Endothelial cell of umbilical vein (primary cell): Measurements from ENCODE around the gene DIO3.

Experiments used
- EZH2 ChIP-seq: IDR thresholded peaks from 2 replicates; pipeline ENCODE4 v1.6.1; 2012; ENCODE audit warnings: borderline replicate concordance, low read depth, mild to moderate bottlenecking, moderate library complexity, low read length, inconsistent platforms; ENCODE audit not compliant: severe bottlenecking
- FOS ChIP-seq: IDR thresholded peaks from 2 replicates; pipeline ENCODE4 v1.6.1; 2011; ENCODE audit warnings: mild to moderate bottlenecking, low read length, moderate library complexity, borderline replicate concordance; ENCODE audit not compliant: insufficient read depth
- GATA2 ChIP-seq: IDR thresholded peaks from 2 replicates; pipeline ENCODE4 v1.7.0; 2011; ENCODE audit warnings: low read depth, mild to moderate bottlenecking, moderate library complexity, mixed read lengths, low read length; ENCODE audit not compliant: insufficient read length, insufficient read depth
- JUN ChIP-seq: IDR thresholded peaks from 2 replicates; pipeline ENCODE4 v1.6.1; 2011; ENCODE audit warnings: borderline replicate concordance, low read depth; ENCODE audit not compliant: insufficient read length, insufficient read depth
- MYC ChIP-seq: IDR thresholded peaks from one replicate; pipeline ENCODE4 v1.6.1; 2011; ENCODE audit warnings: mild to moderate bottlenecking, low read depth, low read length
- POLR2A ChIP-seq: IDR thresholded peaks from 2 replicates; pipeline ENCODE4 v1.6.1; 2012; ENCODE audit warnings: low read depth, mild to moderate bottlenecking, control low read depth, low read length
- POLR2AphosphoS5 ChIP-seq: IDR thresholded peaks from 2 replicates; pipeline ENCODE4 v1.6.1; 2012; ENCODE audit warnings: low read depth, mild to moderate bottlenecking, control low read depth, low read length, moderate library complexity; ENCODE audit not compliant: insufficient read depth
- TF ChIP-seq, protein P1 (sequence below), 2 donors: IDR thresholded peaks; 1 replicate in 1 of 2; 2 replicates in 1 of 2; pipeline ENCODE4 v1.5.1; 2011; ENCODE audit warnings: low read length in 2 of 2, mild to moderate bottlenecking in 2 of 2, moderate library complexity in 2 of 2, control low read depth in 1 of 2, inconsistent platforms in 1 of 2, low read depth in 1 of 2; ENCODE audit not compliant: insufficient read depth in 1 of 2; ENCODE audit errors: extremely low read depth in 1 of 2
- TF ChIP-seq, protein P2 (sequence below): IDR thresholded peaks from 2 replicates; pipeline ENCODE4 v1.6.1; 2011; ENCODE audit not compliant: insufficient read depth, insufficient read length

DNA sequence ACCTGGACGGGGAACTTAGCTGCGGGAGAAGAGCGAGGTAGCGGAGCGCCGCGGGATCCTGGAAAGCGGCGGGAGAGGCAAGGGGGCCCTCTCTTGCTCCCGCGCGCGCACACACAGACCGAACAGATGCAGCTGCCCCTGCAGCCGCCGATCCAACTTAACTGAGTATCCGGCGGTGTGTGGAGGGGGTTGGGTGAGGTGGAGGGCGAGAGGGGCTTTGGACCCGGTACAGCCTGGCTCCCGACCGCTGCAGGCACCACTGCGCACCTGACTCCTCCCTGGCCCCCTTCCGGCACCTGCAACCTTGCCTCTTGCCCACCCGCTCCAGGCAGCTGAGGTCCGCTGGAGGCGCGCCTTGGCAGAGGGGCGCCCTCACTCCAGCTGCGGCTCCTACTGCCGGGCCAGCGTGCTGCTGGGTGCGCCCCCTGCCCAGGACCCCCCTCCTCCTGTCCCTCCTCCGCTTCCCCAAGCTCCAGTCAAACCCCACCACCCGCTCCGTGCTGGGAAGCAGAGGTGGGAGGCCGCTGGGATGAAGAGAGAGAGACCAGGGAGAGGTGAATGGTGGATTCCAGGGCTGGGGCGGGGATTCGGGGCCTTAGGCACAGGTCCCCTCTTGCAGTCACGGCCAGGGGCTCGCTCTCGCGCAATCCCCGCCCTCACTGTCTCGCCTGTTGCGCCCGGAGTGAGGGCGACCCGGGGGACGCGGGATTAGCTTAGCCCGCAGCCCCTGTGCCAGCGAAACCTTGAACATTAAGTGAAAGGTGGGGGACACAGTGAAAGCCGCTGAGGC is 2.6 kb downstream of the DIO3 start:
- TF ChIP-seq, protein P1, sequence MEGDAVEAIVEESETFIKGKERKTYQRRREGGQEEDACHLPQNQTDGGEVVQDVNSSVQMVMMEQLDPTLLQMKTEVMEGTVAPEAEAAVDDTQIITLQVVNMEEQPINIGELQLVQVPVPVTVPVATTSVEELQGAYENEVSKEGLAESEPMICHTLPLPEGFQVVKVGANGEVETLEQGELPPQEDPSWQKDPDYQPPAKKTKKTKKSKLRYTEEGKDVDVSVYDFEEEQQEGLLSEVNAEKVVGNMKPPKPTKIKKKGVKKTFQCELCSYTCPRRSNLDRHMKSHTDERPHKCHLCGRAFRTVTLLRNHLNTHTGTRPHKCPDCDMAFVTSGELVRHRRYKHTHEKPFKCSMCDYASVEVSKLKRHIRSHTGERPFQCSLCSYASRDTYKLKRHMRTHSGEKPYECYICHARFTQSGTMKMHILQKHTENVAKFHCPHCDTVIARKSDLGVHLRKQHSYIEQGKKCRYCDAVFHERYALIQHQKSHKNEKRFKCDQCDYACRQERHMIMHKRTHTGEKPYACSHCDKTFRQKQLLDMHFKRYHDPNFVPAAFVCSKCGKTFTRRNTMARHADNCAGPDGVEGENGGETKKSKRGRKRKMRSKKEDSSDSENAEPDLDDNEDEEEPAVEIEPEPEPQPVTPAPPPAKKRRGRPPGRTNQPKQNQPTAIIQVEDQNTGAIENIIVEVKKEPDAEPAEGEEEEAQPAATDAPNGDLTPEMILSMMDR (IDR thresholded peaks at IDR 0.05; ENCODE audit: extremely low read depth in 1 of 2, insufficient read depth in 1 of 2, low read depth in 1 of 2, low read length in 2 of 2), result no peak
- TF ChIP-seq POLR2A, result no peak
- TF ChIP-seq POLR2AphosphoS5, result no peak
- no peak for TF ChIP-seq MYC
- TF ChIP-seq EZH2, result no peak
- TF ChIP-seq, protein P2, sequence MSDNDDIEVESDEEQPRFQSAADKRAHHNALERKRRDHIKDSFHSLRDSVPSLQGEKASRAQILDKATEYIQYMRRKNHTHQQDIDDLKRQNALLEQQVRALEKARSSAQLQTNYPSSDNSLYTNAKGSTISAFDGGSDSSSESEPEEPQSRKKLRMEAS, result no peak
- TF ChIP-seq JUN, result no peak
- TF ChIP-seq FOS, result no peak
- TF ChIP-seq GATA2, result no peak
